Thoracic aorta (tissue), 2 donors: ENCODE results near the gene TESMIN. TPM values are rescaled to one million over a fixed set of nuclear protein-coding genes. Genes with fewer than 3 reads are reported as not detected.

Source experiments
- ATAC-seq: fragments of 150-250 bp; one replicate; pipeline ENCODE4 v1.8.0; 2017; ENCODE audit warnings: low read depth; ENCODE audit not compliant: insufficient number of reproducible peaks, low FRiP score
- DNase-seq: peaks from one replicate; pipeline ENCODE4 v3.0.0-alpha.2; 2020; ENCODE audit warnings: low spot score
- H3K27ac ChIP-seq, 2 donors: fragments of 200-600 bp; sonication (generic); 1 replicate in 1 of 2; 2 replicates in 1 of 2; pipeline ENCODE4 v1.5.1; 2016; ENCODE audit warnings: mild to moderate bottlenecking in 2 of 2, moderate library complexity in 2 of 2
- H3K27me3 ChIP-seq: fragments of 200-600 bp; sonication (generic); replicated peaks from 2 replicates; pipeline ENCODE4 v1.6.0; 2016; ENCODE audit warnings: mild to moderate bottlenecking; ENCODE audit not compliant: insufficient read depth
- H3K36me3 ChIP-seq: fragments of 200-600 bp; sonication (generic); one replicate; pipeline ENCODE4 v1.5.1; 2016
- H3K4me1 ChIP-seq, 2 donors: fragments of 200-600 bp; sonication (generic); 1 replicate in 1 of 2; 2 replicates in 1 of 2; pipeline versions ENCODE4 v1.5.1 to v1.6.0; 2016; ENCODE audit warnings: low read depth in 2 of 2, mild to moderate bottlenecking in 1 of 2; ENCODE audit not compliant: control insufficient read depth in 1 of 2
- H3K4me3 ChIP-seq: fragments of 200-600 bp; sonication (generic); 2 replicates; pipeline ENCODE4 v1.5.1; 2016; ENCODE audit warnings: mild to moderate bottlenecking
- H3K9me3 ChIP-seq: fragments of 200-600 bp; sonication (generic); 2 replicates; pipeline ENCODE4 v1.5.1; 2016
- CTCF ChIP-seq: fragments of 200-600 bp; sonication (generic); IDR thresholded peaks from one replicate; pipeline ENCODE4 v1.5.1; 2019; ENCODE audit warnings: antibody characterized with exemption
- total RNA-seq, 2 donors: library from RNA; depleted of rRNA; stranded (reverse); fragments of >200 nt; gene quantifications; one replicate each; pipeline versions ENCODE4 v1.1.0 to v1.2.3, GENCODE V29; 2016

Gene TESMIN
- total RNA-seq, 2 donors from 2014 or later, result 2.8 TPM; not detected in 1

GRCh38 chr11:68673306-68673945, 77.9 kb downstream of the TESMIN start:
- no peaks in the 10 kb centered on the region for H3K27me3 ChIP-seq
- no peaks in the 10 kb centered on the region for H3K9me3 ChIP-seq
- H3K4me3 ChIP-seq, result no peak overlapping the region
- no peak for TF ChIP-seq CTCF
- DNase-seq (no peak), ATAC-seq (no peak)
- no peak overlapping the region for H3K27ac ChIP-seq
- no peaks in the 10 kb centered on the region for H3K36me3 ChIP-seq
- peaks cover 0 to 7% of the 10 kb centered on the region in 2 donors for H3K4me1 ChIP-seq

DNA sequence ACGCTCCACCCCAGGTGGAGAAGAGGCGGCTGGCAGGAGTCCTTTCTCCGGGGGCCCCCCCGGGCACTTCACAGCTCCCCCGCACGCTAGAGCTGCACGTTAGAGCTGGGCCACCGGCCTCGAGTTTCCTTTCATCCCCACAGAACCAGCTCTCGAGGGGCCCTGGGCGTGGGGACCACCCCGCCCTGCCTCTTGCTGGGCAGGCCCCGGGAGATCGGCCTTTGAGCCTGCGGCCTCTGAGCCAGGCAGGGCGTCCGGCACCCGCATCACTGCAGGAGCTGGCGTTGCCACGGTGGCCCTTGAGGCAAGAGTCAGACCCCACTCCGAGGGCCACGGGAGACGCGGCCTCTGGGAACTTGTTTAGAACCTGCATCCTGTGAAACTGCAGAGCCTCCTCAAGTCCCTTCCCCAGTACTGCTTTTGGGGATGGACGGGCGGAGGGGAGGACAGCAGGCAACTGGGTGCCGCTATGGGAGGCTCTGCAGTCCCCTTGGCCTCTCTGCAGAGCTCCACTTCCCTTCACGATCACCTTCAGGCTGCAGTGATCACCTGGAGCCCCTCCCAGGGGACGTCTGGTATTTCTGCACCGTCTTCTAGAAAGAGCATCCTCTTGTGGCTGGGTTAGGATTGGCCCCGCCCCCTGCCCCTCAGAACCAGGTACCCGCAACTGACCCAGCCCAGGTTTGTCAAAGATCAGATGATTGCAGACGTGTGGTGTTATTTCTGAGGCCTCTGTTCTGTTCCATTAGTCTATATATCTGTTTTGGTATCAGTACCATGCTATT, 80.9 kb downstream of the TESMIN start:
- Histone ChIP-seq H3K4me1 (no peaks in the 10 kb centered on the region), H3K36me3 (no peaks in the 10 kb centered on the region), H3K9me3 (no peaks in the 10 kb centered on the region), H3K27ac (no peak overlapping the region), H3K4me3 (no peak overlapping the region), H3K27me3 (no peaks in the 10 kb centered on the region)
- ATAC-seq, result no peak
- TF ChIP-seq CTCF, result no peak
- DNase-seq, result no peak

GRCh38 chr11:68669301-68670090, 81.8 kb downstream of the TESMIN start:
- ATAC-seq, result no peak
- H3K27ac ChIP-seq, result no peak overlapping the region
- no peak overlapping the region for H3K4me3 ChIP-seq
- H3K9me3 ChIP-seq, result no peaks in the 10 kb centered on the region
- H3K27me3 ChIP-seq, result no peaks in the 10 kb centered on the region
- no peak for DNase-seq
- no peaks in the 10 kb centered on the region for H3K36me3 ChIP-seq
- no peak for TF ChIP-seq CTCF
- H3K4me1 ChIP-seq, result no peaks in the 10 kb centered on the region

DNA sequence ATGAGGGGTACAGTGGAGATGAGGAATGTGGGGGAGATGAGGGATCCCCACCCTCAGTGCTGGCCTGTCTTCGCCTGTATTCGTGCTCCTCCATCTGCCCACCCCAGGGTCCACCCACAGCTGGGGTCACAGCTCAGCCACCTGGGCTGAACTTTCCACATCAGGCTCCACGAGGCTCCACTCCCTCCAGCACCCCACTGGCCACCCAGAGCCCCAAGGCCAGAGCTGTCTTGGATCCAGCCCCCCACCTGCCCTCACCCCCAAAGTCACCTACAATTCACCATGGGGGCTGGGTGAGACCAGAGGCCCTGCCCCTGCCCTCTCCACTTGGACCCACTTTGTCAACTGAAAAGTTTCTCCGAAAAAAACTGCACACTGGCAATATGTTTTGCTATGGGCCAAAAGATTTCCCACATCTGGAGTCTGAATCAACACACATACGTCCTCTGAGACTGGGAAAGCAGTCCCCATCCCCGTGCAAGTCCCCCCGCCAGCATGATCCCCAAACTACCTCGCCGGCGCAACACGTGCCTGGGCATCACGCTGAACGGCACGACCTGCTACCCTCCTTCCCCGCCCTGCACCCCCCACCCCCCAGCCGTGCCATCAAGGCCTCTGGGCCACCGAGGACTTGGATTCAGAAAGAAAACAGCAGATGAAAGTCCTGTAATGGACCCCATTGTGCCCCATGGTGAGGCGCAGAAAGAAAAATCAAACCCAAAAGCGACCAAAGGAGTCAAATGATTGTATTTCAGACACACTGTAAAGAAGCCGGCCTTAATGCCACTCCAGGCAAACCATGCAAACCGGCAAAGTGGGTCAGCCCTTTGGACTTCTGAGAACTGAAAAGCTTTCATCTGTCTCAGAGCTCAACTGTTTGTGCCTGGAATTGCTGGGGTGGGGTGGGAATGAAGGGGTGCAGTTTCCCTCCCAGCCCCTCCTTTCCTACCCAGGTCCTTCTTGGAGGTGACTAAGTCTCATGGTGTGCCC, 83.5 kb downstream of the TESMIN start:
- H3K4me3 ChIP-seq, result no peak overlapping the region
- no peak for ATAC-seq
- no peaks in the 10 kb centered on the region for H3K36me3 ChIP-seq
- no peaks in the 10 kb centered on the region for H3K9me3 ChIP-seq
- H3K27me3 ChIP-seq, result no peaks in the 10 kb centered on the region
- H3K27ac ChIP-seq, result no peak overlapping the region
- no peak for TF ChIP-seq CTCF
- DNase-seq, result no peak
- H3K4me1 ChIP-seq, result no peaks in the 10 kb centered on the region
